OCI-LY1 (cell line): ENCODE data around the gene TNNT3.
"Not testable (repeated sequence)": the region's sequence is repeated elsewhere in the genome, so short reads cannot be mapped to it uniquely, and the experiment has no call there.

Experiments used
- H2AFZ ChIP-seq: fragments of 200-600 bp; sonication (generic), shearing (Covaris generic); 2 replicates; pipeline ENCODE4 v1.6.0; 2014; ENCODE audit warnings: antibody characterized with exemption, mild to moderate bottlenecking, low read length
- H3F3A ChIP-seq: fragments of 200-600 bp; sonication (generic), shearing (Covaris generic); 2 replicates; pipeline ENCODE4 v1.6.0; 2014; ENCODE audit warnings: mild to moderate bottlenecking, antibody characterized with exemption, low read length, moderate library complexity; ENCODE audit not compliant: insufficient read depth
- H3K27ac ChIP-seq: fragments of 200-600 bp; sonication (generic); 2 replicates; pipeline ENCODE4 v1.5.1; 2014; ENCODE audit warnings: low read length, mixed run types, mild to moderate bottlenecking, low read depth; ENCODE audit not compliant: poor library complexity, severe bottlenecking
- H3K27me3 ChIP-seq: fragments of 200-600 bp; sonication (generic); 2 replicates; pipeline ENCODE4 v1.6.0; 2014; ENCODE audit warnings: antibody characterized with exemption, mild to moderate bottlenecking, low read length, moderate library complexity; ENCODE audit not compliant: insufficient read depth
- H3K36me3 ChIP-seq: fragments of 200-600 bp; sonication (generic); 2 replicates; pipeline ENCODE4 v1.6.1; 2014; ENCODE audit warnings: mild to moderate bottlenecking, antibody characterized with exemption, low read length, moderate library complexity, mixed read lengths; ENCODE audit not compliant: insufficient read depth
- H3K4me1 ChIP-seq: fragments of 200-600 bp; sonication (generic); 2 replicates; pipeline ENCODE4 v1.5.1; 2014; ENCODE audit warnings: mild to moderate bottlenecking, low read length, moderate library complexity; ENCODE audit not compliant: insufficient read depth, severe bottlenecking
- H3K4me2 ChIP-seq: fragments of 200-600 bp; sonication (generic), shearing (Covaris generic); 2 replicates; pipeline ENCODE4 v1.6.1; 2014; ENCODE audit warnings: low read length
- H3K4me3 ChIP-seq: fragments of 200-600 bp; sonication (generic); 2 replicates; pipeline ENCODE4 v1.5.1; 2014; ENCODE audit warnings: low read length, low read depth, mild to moderate bottlenecking, mixed read lengths; ENCODE audit not compliant: poor library complexity, severe bottlenecking
- H3K79me2 ChIP-seq: fragments of 200-600 bp; shearing (Covaris generic); 2 replicates; pipeline ENCODE4 v1.6.1; 2016; ENCODE audit warnings: mixed run types, low read length, mixed read lengths; ENCODE audit not compliant: insufficient read depth
- H3K9ac ChIP-seq: fragments of 200-600 bp; sonication (generic), shearing (Covaris generic); 2 replicates; pipeline ENCODE4 v1.6.1; 2014; ENCODE audit warnings: mild to moderate bottlenecking, low read length, mixed read lengths
- H3K9me2 ChIP-seq: fragments of 200-600 bp; sonication (generic), shearing (Covaris generic); 2 replicates; pipeline ENCODE4 v1.6.1; 2014; ENCODE audit warnings: low read depth, mild to moderate bottlenecking, low read length, mixed read lengths
- H3K9me3 ChIP-seq: fragments of 200-600 bp; shearing (Covaris generic); 2 replicates; pipeline ENCODE4 v1.6.1; 2014; ENCODE audit warnings: low read length, mixed read lengths
- H4K20me1 ChIP-seq: fragments of 200-600 bp; sonication (generic), shearing (Covaris generic); 2 replicates; pipeline ENCODE4 v1.6.0; 2016; ENCODE audit warnings: mild to moderate bottlenecking, low read length; ENCODE audit not compliant: insufficient read depth
- CTCF ChIP-seq: fragments of 200-600 bp; sonication (generic), shearing (Covaris generic); IDR thresholded peaks from 2 replicates; pipeline ENCODE4 v1.5.1; 2017; ENCODE audit warnings: mild to moderate bottlenecking, antibody characterized with exemption, low read length, moderate library complexity, mixed read lengths
- EZH2 ChIP-seq: fragments of 200-600 bp; sonication (generic), shearing (Covaris generic); IDR thresholded peaks from 2 replicates; pipeline ENCODE4 v1.8.0; 2017; ENCODE audit warnings: borderline replicate concordance, mixed run types, mild to moderate bottlenecking, antibody characterized with exemption, low read length, moderate library complexity, mixed read lengths

The TNNT3 gene

DNA sequence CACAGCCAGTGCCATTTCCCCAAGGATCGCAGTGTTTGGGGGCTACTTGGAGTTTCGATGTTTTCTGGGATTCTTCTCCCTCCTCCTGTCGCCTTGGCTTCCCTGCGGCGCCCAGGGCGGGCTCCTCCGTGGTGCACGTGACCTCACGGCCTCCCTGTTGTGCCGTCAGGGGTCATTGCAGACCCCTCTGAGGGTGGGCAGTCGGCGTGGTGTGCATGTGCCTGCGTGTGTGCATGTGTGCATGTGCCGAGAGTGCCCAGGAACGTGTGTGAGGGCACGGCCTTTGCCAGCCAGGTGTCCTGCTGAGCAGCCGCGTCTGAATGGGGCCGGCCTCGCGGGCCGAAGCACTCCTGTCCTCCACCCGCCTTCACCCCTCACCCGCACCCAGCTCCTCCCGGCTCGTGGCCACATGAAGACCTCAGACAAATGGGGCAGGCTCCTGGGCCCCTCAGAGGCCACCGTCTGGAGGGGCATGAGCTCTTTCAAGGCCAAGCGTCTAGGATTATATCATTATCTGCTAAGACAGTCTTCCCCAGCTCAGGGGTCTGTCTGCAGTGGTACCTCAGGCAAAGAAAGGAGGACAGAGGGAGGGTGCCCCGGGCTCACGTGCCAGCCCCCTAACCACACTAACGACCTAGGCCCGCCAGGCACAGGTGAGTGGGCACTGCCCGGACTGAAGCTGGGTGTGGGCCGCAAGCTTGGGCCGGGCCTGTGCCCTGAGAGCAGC lies 18.3 kb downstream of the TNNT3 start:
- Histone ChIP-seq H3K4me1 (no peaks in the 10 kb centered on the region), H3K4me3 (no peak overlapping the region), H2AFZ (no peak overlapping the region), H3K9me3 (no peaks in the 10 kb centered on the region), H3K4me2 (no peak overlapping the region), H3K27me3 (no peaks in the 10 kb centered on the region), H3F3A (no peaks in the 10 kb centered on the region), H3K36me3 (no peaks in the 10 kb centered on the region), H3K9ac (no peak overlapping the region), H3K9me2 (no peaks in the 10 kb centered on the region), H4K20me1 (no peaks in the 10 kb centered on the region), H3K79me2 (no peaks in the 10 kb centered on the region), H3K27ac (no peak overlapping the region)
- TF ChIP-seq EZH2 (no peak), CTCF (no peak)

GRCh38 chr11:1938343-1939005 lies 19.0 kb downstream of the TNNT3 start:
- H3F3A ChIP-seq, result no peaks in the 10 kb centered on the region
- no peaks in the 10 kb centered on the region for H3K27me3 ChIP-seq
- H3K27ac ChIP-seq, result no peak overlapping the region
- H2AFZ ChIP-seq, result no peak overlapping the region
- no peak for TF ChIP-seq EZH2
- no peak for TF ChIP-seq CTCF
- no peak overlapping the region for H3K4me3 ChIP-seq
- no peak overlapping the region for H3K4me2 ChIP-seq
- no peaks in the 10 kb centered on the region for H3K79me2 ChIP-seq
- no peaks in the 10 kb centered on the region for H3K4me1 ChIP-seq
- no peaks in the 10 kb centered on the region for H3K36me3 ChIP-seq
- H3K9ac ChIP-seq, result no peak overlapping the region
- H4K20me1 ChIP-seq, result no peaks in the 10 kb centered on the region
- H3K9me3 ChIP-seq, result no peaks in the 10 kb centered on the region
- no peaks in the 10 kb centered on the region for H3K9me2 ChIP-seq

- H3K27me3 ChIP-seq, result no peaks in the 10 kb centered on the region
- TF ChIP-seq EZH2 (no peak), CTCF (no peak)
- H4K20me1 ChIP-seq, result no peaks in the 10 kb centered on the region
- no peaks in the 10 kb centered on the region for H3K79me2 ChIP-seq
- H3K4me2 ChIP-seq, result no peak overlapping the region
- no peak overlapping the region for H3K4me3 ChIP-seq
- no peaks in the 10 kb centered on the region for H3K4me1 ChIP-seq
- H3K9me2 ChIP-seq, result no peaks in the 10 kb centered on the region
- H3K27ac ChIP-seq, result no peak overlapping the region
- no peaks in the 10 kb centered on the region for H3K36me3 ChIP-seq
- H3K9me3 ChIP-seq, result no peaks in the 10 kb centered on the region
- H3F3A ChIP-seq, result no peaks in the 10 kb centered on the region
- no peak overlapping the region for H2AFZ ChIP-seq
- no peak overlapping the region for H3K9ac ChIP-seq
Measured at GRCh38 chr11:1939006-1939625, 19.6 kb downstream of the TNNT3 start.

GRCh38 chr11:1939788-1940187 lies 20.3 kb downstream of the TNNT3 start:
- not testable (repeated sequence) for H3K9me2 ChIP-seq, H3K9ac ChIP-seq, H3K27ac ChIP-seq, H3K4me1 ChIP-seq, H3K36me3 ChIP-seq, H3K79me2 ChIP-seq, H3K27me3 ChIP-seq, H3K9me3 ChIP-seq, H3F3A ChIP-seq, H2AFZ ChIP-seq, H3K4me2 ChIP-seq, H3K4me3 ChIP-seq, H4K20me1 ChIP-seq
